Globus pallidus (tissue), 1 donor: Measurements from ENCODE around the gene FOXL1.

Source experiments
- DNase-seq: peaks from one replicate; pipeline ENCODE4 v3.0.0-alpha.2; 2015; ENCODE audit warnings: low spot score

FOXL1 gene

DNA sequence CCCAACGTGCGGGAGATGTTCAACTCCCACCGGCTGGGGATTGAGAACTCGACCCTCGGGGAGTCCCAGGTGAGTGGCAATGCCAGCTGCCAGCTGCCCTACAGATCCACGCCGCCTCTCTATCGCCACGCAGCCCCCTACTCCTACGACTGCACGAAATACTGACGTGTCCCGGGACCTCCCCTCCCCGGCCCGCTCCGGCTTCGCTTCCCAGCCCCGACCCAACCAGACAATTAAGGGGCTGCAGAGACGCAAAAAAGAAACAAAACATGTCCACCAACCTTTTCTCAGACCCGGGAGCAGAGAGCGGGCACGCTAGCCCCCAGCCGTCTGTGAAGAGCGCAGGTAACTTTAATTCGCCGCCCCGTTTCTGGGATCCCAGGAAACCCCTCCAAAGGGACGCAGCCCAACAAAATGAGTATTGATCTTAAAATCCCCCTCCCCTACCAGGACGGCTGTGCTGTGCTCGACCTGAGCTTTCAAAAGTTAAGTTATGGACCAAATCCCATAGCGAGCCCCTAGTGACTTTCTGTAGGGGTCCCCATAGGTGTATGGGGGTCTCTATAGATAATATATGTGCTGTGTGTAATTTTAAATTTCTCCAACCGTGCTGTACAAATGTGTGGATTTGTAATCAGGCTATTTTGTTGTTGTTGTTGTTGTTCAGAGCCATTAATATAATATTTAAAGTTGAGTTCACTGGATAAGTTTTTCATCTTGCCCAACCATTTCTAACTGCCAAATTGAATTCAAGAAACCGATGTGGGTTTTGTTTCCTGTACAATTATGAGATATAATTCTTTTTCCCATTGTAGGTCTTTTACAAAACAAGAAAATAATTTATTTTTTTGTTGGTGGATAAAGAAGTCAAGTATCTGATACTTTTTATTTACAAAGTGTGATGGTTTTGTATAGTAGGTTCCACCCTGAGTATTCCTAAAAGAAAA is 9.4 kb upstream of the FOXL1 start:
- no peak for DNase-seq

DNA sequence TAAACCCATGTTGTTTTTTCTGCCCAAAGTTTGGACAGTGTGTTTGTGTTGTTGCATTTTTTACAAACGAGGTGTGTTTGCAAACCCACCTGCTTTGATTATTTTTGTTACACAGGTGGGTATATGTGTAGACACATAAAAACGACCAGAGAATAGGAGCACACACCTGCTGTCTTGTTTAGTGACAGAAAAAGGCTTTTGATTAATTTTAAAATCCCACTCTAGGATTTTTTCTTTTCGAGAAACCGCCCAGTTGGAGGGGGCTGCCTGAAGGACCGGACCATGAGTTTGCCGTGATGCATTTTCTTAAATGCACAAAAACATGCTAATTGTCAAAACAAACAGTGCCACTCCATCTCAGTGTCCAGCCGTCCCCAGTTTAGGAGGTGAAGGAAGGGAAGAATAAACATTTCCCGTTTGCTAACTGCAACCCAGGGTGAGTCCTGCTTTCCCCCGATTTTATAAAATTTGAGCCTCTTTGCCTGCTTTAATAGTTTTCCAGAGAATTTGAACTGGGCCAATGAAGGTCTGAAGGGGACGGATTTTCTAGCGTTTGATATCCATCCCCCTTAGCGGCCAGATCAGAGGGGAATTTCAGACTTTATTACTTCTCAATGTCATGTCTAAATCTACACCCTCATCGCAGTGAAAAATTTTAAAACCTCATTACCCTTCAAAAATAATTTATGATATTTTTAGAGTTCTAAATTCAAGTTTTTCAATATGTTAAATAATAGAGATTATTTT is 8.5 kb upstream of the FOXL1 start:
- DNase-seq: no peak

DNA sequence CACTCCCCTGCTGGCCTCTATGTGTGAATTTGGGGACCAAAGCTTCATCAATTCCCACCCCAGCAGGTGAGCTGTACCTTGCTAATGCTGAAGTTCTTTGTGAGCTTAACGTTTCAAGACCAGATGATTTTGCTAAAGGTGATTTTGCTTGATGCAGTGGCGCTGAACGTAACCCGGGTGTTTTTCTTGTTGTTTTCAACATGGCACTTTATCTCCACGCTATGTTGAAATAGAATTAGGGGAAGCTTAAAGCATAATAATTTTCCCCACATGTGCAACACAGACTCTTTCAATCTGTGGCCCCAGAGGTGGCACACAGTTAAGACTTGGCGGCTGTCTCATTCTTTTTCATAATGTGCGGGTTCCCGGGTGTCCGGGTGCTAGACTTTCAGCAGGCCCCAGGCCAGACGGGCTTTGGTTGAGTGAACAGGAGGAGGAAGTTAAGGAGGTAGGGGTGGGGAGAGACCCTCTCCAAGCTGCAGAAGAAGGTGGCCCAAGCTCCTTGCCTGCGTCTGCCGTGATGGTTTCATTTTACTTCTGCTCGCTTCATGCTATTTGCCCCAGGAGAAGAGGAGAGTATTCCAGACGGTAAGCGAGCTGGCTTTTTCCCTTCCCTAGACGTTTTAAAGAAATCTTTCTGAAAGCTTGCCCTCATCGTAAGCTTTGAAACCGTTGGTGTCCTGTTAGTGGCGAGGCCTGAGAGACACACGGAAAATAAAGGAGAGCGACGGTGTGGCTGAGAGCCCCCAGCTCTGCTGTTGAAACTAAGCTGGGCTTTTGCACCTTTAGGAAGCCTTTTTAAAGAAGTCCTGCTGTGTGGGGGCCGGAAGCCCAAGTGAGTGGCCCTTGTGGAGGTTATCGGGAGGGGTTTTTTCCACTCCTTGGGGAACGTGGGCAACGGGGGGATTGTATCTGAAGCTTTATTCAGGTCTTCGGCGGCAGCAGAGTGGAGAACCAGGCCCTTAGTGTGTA is 7.5 kb upstream of the FOXL1 start:
- no peak for DNase-seq

DNA sequence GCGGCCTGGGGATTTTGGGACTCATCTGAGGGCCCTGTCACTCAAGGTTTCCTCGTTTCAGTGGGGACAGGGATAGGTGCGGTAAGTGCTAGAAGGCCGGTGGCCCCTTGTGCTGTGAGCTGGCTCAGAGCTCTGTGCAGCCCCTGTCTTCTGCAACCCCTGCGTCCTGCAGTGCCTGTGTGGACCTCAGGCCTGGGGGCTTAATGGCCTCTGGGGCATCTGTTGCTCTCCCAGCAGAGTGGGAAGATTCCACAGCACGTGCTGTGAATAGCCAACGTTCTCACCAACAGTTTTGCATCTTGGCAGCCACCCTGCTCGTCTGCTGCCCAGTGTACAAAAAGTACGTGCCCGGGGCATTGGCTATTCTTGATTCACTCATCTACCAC is 6.8 kb upstream of the FOXL1 start:
- no peak for DNase-seq

DNA sequence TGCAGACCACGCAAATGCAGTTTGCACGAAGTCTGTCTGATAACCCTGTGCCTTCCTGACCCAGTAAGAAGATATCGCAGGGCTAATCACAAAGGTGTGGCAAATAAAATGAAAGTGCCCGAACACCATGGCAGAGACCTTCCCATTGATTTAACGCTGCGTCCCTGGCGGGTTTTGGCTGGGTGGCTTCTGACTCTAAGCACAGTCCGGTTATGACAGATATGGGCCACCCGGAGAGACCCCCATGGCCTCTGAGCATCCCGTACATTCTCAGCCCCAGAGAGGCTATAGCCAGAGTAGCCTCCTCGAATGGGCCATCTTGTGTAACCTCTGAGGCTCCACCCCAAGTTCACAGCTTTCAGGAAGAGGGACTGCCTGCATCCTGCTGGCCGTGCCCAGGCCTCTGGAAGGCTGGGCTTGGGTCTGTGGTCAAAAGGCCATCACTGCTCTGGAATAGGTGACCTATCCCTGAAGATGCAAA is 6.3 kb upstream of the FOXL1 start:
- no peak for DNase-seq

DNA sequence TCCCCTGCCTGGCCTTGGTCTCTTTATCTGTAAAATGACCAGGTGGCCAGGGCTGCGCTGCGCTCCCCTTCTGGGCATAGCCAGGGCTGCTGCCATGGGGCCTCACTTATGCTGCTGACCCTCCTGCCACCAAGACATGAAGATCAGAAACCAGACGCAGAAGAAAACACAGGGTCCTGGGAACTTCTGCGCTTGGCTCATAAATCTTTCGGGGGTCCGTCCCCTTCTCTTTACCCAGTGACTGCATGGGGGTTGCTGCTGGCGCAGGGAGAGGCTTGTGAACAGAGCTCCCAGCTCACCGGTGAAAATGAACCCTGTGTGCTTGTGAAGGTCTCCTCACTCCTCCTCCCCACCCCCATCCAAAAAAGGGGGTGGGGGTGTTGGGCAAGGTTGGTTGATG is 5.7 kb upstream of the FOXL1 start:
- DNase-seq: no peak

DNA sequence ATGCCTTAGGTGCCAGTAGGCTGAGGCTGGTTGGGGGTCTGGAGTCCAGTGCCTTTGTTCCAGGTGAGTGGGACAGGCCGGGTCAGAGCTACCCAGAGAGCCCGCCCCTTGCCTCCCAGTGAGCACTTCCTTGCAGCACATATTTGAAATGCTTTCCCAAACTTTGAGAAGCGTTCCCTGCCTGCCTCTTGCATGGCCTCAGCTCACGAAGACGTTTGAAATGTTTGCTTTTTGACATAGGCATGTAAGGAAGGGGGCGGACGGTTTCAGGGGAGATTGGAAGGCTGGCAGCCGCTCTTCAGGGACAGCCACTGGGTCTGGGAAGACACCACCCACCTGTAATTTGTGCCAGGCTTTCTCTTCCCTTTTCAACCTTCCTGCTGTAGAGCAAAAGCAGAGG is 5.1 kb upstream of the FOXL1 start:
- no peak for DNase-seq

DNA sequence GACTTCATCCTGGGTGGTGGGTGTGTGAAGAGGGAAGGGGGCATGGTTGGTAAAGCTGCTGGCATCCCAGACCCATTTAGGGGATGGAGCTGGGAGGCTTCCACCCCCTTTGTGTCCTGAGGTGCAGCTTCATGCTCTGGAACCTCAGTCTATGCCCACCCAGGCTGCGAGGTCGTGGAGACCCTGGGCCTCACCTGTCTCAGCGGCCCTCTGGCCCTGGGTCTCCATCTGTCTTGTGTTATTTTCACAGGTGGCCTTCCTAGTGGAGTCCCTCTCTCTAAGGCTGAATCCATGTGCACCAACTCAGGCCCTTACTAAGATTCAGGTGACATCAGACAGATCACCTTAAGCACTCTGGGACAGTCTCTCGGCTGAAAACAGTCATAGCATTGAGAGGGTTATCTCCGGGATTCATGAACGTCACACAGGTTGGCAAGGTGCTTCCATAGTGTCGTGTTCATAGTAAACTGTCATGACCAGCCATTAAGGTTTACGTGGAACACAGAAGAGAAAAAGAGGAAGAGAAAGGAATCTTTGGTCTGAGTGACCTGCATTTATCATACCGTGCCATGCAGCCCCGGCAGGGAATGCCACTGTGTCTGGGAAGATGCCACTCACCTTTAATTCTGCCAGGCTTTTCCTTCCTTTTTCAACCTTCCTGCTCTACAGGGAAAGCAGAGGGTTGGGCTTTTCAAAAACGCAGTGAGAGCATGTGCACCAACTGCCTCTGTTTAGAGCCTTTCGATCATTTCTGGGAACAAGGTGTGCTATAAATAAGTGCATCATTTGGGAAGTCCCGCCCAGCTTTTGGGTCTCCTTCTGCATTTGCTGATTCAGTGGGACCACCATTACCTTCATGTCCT is 4.5 kb upstream of the FOXL1 start:
- DNase-seq: no peak

DNA sequence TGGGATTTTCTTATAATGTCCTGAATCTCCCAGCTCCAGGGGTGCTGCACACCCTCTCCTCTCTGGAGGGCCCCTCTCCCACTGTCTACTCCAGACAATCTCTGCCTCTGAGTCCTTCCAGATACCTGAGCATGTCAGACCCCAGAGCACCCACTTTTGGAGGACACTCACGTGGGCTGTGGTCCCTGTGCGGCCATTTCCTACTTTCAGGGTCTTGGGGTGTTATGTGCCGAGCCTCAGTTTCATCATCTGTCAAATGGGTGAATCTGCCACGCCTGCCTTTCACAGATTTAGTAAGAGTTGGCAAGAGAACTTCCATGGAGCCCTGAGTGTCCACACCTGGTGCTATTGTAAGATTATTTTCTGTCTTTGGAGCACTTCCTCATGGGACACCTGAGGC is 3.7 kb upstream of the FOXL1 start:
- no peak for DNase-seq

DNA sequence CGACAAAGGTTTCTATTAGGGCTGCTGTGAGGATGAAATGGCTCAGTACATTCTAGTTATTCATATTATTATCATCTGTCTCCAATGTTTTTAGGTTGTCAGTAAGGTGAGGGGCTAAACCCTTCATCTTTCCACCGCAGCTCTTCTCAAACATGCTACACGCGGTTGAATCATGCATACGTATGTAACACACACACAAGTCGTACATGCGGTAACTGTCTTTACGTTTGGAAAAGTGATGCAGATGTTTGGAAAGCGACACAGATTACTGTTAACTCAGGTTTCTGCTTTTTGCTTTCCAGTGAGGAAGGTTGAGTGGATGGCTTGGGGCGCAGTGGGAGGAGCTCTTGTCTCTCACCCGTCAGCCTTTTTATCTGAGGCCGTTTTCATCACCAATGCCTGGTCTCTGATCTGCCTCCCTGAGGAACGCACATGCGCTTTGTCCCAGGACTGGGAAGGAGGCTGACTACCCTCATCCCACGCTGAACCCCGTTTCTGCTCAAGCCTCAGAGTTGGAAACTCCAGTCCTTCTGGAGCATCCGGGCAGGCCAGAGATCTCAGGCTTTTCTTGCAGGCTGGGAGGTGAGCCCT is 3.2 kb upstream of the FOXL1 start:
- no peak for DNase-seq

DNA sequence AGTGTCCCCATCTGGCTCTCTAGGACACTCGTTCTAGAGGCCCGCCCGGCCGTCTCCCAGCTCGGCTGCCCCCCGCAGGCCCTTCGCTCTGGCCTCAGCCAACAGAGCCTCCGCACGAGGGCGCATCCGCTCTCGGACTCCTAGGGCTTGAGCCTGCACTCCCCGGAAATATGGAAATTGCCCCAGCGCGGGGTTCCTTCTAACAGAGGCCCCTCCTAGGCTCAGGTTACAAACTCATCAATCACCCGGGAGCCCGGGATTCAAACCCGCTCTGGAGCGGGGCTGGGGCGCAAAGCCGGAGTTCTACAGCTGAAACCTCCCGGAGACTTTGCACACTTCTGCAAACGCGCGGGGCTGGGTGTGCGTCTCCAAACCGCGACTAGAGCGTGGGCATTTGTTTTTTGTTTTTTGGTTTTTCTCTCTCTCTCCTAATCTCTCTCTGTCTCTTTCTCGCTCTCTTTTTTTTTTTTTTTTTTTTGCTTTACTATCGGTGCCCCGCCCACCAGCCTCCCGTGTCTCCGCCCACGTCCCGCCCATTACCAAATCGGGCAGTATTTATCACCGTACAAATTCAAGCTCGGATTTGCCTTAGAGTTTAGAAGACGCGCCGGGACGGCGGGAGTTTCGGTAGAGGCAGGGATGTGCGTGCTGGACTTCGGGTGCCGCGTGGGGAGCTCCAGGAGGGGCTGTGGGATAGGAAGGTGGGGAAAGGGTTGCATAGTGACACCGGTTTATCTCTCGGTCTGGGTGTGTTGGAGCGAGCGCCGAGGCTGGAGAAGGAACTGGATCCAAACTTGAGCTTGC is 2.4 kb upstream of the FOXL1 start:
- DNase-seq: no peak

DNA sequence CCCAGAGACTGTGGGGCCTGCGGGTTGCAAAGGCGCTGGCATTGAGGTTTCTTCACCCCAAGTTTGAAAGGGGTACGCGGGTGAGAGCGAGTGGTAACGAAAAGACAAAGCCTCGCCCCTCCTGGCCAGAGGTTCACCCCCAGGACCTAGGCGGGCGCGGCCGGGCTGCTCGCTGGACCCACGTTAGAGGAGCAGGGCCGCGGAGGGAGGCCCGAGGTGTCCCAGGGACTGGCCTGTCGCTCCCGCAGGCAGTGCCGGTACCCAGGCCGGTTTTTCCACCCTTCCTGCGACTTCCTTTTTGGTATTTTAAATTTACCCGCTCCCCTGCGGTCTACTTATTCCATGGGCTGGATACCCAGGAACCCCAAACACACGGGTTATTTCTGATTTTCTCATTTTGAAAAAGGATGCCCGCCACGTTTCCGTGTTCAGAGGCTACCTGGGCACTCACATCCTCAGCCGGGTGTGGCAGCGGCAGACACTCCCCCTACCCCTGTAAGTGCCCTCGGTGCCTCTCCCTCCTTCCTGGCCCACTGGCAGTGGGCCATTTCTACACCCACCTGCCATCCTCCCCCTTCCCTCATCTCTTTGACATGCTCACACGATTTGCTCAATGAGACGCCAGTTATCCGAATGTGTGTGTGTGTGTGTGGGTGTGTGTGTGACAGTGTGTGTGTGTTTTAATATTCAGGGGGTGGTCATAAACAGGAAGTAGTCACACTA is 1.6 kb upstream of the FOXL1 start:
- no peak for DNase-seq

DNA sequence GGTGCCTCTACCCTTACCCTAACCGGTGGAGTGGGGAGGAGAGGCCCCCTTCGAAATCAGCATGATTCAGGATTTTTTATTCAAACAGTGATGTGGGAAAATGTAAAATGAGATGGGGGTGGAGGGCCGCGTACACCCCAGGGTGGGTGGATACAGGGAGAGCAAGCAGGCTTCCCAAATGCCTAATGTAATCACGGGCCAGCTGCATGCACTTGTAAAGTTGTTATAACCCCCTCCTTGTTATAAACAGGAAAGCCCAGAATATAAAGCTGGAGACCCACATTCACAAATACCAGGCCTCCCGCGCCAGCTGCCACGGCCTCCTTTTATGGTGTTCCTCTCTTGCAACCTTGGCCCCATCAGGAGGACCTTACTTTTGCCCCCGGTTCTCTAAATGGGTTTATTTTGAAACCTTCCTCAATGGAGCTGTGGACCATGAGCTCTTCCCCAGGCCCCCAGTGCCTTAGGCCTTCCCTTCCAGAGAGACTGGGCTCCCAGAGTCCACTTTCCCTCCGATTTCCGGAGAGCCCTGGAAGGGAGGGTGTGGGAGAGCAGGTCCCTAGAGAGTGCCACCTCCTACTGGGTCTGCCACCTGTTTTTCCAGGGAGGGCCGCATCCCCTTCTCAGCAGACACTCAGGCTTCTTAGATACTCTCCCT is 906 bp upstream of the FOXL1 start:
- no peak for DNase-seq

DNA sequence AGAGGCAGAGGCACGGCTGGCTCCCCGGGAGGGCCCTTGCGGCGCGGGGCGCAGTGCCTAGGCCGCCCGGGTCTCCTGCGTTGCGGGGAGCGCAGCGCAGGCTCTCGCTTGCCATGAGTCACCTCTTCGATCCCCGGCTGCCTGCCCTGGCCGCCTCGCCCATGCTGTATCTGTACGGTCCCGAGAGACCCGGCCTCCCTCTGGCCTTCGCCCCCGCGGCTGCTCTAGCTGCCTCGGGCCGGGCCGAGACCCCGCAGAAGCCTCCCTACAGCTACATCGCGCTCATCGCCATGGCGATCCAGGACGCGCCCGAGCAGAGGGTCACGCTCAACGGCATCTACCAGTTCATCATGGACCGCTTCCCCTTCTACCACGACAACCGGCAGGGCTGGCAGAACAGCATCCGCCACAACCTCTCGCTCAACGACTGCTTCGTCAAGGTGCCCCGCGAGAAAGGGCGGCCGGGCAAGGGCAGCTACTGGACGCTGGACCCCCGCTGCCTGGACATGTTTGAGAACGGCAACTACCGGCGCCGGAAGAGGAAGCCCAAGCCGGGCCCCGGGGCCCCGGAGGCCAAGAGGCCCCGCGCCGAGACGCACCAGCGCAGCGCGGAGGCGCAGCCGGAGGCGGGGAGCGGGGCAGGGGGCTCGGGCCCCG is 390 bp downstream of the FOXL1 start:
- DNase-seq: no peak

DNA sequence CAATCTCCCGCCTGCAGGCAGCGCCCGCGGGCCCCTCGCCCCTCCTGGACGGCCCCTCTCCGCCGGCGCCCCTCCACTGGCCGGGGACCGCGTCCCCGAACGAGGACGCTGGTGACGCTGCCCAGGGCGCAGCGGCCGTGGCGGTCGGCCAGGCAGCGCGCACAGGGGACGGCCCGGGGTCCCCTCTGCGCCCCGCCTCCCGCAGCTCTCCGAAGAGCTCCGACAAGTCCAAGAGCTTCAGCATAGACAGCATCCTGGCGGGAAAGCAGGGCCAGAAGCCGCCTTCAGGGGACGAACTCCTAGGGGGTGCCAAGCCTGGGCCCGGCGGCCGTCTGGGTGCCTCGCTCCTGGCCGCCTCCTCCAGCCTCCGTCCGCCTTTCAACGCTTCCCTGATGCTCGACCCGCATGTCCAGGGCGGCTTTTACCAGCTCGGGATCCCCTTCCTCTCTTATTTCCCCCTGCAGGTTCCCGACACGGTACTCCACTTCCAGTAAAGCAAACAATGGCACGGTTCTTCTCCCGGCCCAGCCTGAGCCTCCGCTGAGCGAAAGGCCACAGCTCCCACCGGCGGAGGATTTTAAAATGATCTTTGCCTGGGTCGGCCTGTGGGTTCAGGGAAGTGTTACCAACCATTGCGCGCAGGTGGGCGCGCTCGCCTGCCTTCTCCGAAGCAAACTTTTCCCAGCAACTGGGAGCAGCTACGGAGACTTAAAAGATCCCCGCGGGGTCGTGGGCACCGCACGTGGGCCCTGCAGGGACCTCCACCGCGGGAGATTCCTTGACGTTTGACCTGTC is 1.1 kb downstream of the FOXL1 start:
- no peak for DNase-seq

DNA sequence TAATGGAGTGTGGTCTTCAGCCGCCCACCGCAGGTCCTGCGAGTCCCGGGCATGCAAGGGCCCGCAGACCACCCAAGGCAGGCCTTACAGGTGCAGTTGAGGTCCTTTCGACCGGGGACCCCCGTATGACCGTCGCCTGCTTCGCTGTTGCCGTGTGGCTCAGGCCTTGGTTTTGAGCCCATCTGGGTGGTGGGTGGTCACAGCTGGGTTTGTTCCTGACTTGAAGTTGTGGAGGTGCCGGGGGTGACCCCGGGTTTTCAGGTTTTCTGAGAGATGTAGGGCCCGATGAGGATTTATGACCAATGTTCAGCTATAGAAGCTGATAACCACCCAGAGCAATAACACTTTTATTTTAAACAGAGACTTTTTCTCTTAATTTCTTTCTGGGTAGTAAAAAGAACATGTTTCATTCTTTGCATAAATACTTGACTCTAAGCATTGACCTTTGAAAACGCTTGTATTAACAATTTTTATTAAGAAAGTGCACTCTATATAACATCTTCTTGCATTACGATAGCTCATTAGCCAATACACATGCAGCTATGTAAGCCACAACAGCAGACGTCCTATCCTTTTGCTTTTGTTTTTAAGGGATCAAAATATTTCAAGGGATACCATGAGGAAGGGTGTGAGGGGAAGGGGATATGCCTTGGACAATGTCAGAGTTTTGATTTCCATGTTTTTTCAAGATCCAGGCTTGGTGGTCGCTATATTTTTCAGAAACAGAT is 1.9 kb downstream of the FOXL1 start:
- no peak for DNase-seq

DNA sequence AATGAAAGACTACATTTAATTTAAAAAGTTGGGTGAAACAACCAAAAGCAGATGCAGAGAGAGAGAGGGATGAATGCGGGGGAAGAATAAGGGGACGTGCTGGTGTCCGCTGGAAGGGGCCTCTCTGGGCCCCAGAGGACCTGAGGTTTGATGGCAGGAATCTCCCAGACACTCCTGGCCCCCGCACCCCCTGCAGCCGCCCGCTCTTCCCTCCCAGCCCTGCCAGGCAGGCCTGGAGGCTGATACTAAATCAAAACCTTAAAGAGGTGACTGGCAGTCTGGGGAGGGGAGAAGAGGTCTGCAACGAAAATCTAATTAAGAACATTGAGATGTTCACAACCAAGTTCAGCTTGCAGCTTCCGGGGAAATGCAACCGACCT is 2.4 kb downstream of the FOXL1 start:
- no peak for DNase-seq
